Trophoblast cell (in vitro differentiated cells and primary cell): ENCODE results near the gene CD300H.
"Not testable (repeated sequence)": the region's sequence is repeated elsewhere in the genome, so short reads cannot be mapped to it uniquely, and the experiment has no call there.

Experiments used
- DNase-seq, 2 donors: peaks; one replicate each; pipeline ENCODE4 v3.0.0-alpha.2; 2016
- H2AFZ ChIP-seq: 2 replicates; pipeline ENCODE4 v1.6.1; 2013; ENCODE audit warnings: low read length, moderate library complexity, mild to moderate bottlenecking; ENCODE audit not compliant: insufficient read depth, poor library complexity
- H2AK5ac ChIP-seq: 2 replicates; pipeline ENCODE4 v1.6.1; 2013; ENCODE audit warnings: mild to moderate bottlenecking, low read length
- H2BK120ac ChIP-seq: 2 replicates; pipeline ENCODE4 v1.6.1; 2013; ENCODE audit warnings: low read length, mild to moderate bottlenecking, moderate library complexity; ENCODE audit not compliant: insufficient read depth, poor library complexity
- H2BK12ac ChIP-seq: 2 replicates; pipeline ENCODE4 v1.6.1; 2013; ENCODE audit warnings: mild to moderate bottlenecking, low read length, moderate library complexity
- H2BK5ac ChIP-seq: 2 replicates; pipeline ENCODE4 v1.6.1; 2013; ENCODE audit warnings: low read length, low read depth, moderate library complexity, mild to moderate bottlenecking; ENCODE audit not compliant: poor library complexity
- H3K14ac ChIP-seq: 2 replicates; pipeline ENCODE4 v1.6.1; 2013; ENCODE audit warnings: mild to moderate bottlenecking, low read length
- H3K18ac ChIP-seq: 2 replicates; pipeline ENCODE4 v1.6.1; 2013; ENCODE audit warnings: mild to moderate bottlenecking, low read length
- H3K23ac ChIP-seq: 2 replicates; pipeline ENCODE4 v1.6.1; 2013; ENCODE audit warnings: low read length
- H3K27ac ChIP-seq: 2 replicates; pipeline ENCODE4 v1.5.1; 2013; ENCODE audit warnings: low read depth, mild to moderate bottlenecking, inconsistent platforms, low read length, moderate library complexity
- H3K27me3 ChIP-seq: 2 replicates; pipeline ENCODE4 v1.6.1; 2013; ENCODE audit warnings: inconsistent platforms, mild to moderate bottlenecking, low read length, moderate library complexity; ENCODE audit not compliant: insufficient read depth
- H3K36me3 ChIP-seq, 2 experiments: 1 replicate in 1 of 2; 2 replicates in 1 of 2; pipeline ENCODE4 v1.6.1; 2013; ENCODE audit warnings: low read length in 2 of 2, mild to moderate bottlenecking in 2 of 2, moderate library complexity in 1 of 2; ENCODE audit not compliant: insufficient read depth in 2 of 2, control insufficient read depth in 1 of 2
- H3K4ac ChIP-seq: 2 replicates; pipeline ENCODE4 v1.6.1; 2013; ENCODE audit warnings: low read depth, mild to moderate bottlenecking, low read length, moderate library complexity
- H3K4me1 ChIP-seq, 2 experiments: 1 replicate in 1 of 2; 2 replicates in 1 of 2; pipeline ENCODE4 v1.6.1; 2013; ENCODE audit warnings: low read length in 2 of 2, mild to moderate bottlenecking in 2 of 2, moderate library complexity in 1 of 2; ENCODE audit not compliant: insufficient read depth in 2 of 2, control insufficient read depth in 1 of 2
- H3K4me2 ChIP-seq: 2 replicates; pipeline ENCODE4 v1.6.1; 2013; ENCODE audit warnings: inconsistent platforms, mild to moderate bottlenecking, low read length, moderate library complexity
- H3K4me3 ChIP-seq: 2 replicates; pipeline ENCODE4 v1.5.1; 2013; ENCODE audit warnings: mild to moderate bottlenecking, low read depth, low read length, inconsistent platforms
- H3K79me1 ChIP-seq: one replicate; pipeline ENCODE4 v1.6.1; 2013; ENCODE audit warnings: low read length
- H3K79me2 ChIP-seq: 2 replicates; pipeline ENCODE4 v1.6.1; 2013; ENCODE audit warnings: low read length, mild to moderate bottlenecking; ENCODE audit not compliant: control insufficient read depth, insufficient read depth, poor library complexity
- H3K9ac ChIP-seq: 2 replicates; pipeline ENCODE4 v1.6.1; 2013; ENCODE audit warnings: mild to moderate bottlenecking, low read length
- H3K9me3 ChIP-seq: 2 replicates; pipeline ENCODE4 v1.6.1; 2013; ENCODE audit warnings: low read depth, mild to moderate bottlenecking, control low read depth, inconsistent platforms, low read length; ENCODE audit not compliant: insufficient read depth
- H4K12ac ChIP-seq: 2 replicates; pipeline ENCODE4 v1.6.1; 2013; ENCODE audit warnings: low read depth, mild to moderate bottlenecking, low read length, moderate library complexity
- H4K8ac ChIP-seq: 2 replicates; pipeline ENCODE4 v1.6.1; 2013; ENCODE audit warnings: low read depth, mild to moderate bottlenecking, low read length, moderate library complexity
- H4K91ac ChIP-seq: one replicate; pipeline ENCODE4 v1.6.1; 2013; ENCODE audit warnings: low read depth, mild to moderate bottlenecking, low read length, moderate library complexity
- WGBS: extraction: QIAGEN DNeasy Blood & Tissue Kit; methylation state at CpG from one replicate; pipeline ENCODE4 v1.1.7; 2013; ENCODE audit warnings: missing lambda C conversion rate; ENCODE audit not compliant: insufficient read length, insufficient coverage; ENCODE audit errors: extremely low coverage; 5-methylcytosine and 5-hydroxymethylcytosine counted together

The CD300H gene

DNA sequence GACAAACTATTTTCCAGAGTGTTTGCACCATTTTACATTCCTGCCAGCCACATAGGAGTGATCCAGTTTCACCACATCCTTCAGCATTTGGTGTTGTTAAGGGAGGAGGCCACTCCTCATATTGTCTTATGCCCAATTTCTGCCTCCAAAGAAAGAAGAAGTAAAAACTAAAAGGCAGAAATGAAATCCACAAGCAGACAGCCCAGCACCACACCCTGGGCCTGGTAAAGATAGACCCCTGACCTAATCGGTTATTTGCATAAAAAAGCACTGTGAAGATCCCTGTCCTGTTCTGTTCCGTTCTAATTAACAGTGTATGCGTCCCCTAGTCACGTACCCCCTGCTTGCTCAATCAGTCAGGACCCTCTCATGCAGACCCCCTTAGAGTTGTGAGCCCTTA is 8.9 kb downstream of the CD300H start:
- not testable (repeated sequence) for H2AFZ ChIP-seq, H3K9ac ChIP-seq, H3K36me3 ChIP-seq, DNase-seq, H3K9me3 ChIP-seq, H3K23ac ChIP-seq, H3K79me1 ChIP-seq, H2BK120ac ChIP-seq, H3K79me2 ChIP-seq, H3K27ac ChIP-seq, H2BK5ac ChIP-seq, H4K12ac ChIP-seq, H3K27me3 ChIP-seq, H4K8ac ChIP-seq, H3K14ac ChIP-seq, H2AK5ac ChIP-seq, H3K18ac ChIP-seq, H4K91ac ChIP-seq, H2BK12ac ChIP-seq, H3K4ac ChIP-seq, H3K4me3 ChIP-seq, H3K4me1 ChIP-seq, H3K4me2 ChIP-seq
- WGBS = no CpG with 5 or more reads among the region's 4 CpGs

DNA sequence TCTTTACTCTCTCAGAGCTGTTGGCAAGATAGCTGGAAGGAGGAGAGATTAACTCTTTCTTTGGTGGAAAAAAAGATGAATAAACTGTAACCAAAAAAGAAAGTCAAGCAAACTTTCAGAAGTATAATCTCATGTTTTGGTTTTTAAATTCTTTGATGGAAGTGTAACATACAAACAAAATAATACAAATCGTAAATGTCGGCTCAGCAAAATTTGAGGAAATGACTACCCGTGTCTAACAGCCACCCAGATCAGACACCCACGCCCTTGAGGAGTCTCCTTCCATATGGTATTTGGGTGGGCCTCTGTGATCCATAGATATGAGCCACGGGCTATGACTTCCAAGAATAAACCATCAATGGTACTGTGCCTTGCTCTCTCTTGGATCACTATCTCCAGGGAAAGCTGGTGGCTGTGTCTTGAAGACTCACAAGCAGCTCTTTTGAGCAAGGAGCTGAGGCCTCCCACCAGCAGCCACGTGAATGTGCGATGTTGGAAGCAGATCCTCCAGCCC is 11.8 kb downstream of the CD300H start:
- Histone ChIP-seq H3K27ac (no peak overlapping the region), H3K18ac (no peak overlapping the region), H2BK5ac (no peak overlapping the region), H3K23ac (no peak overlapping the region), H3K4ac (no peak overlapping the region), H4K8ac (no peak overlapping the region), H2AFZ (no peak overlapping the region), H3K79me1 (no peaks in the 10 kb centered on the region), H3K4me1 (no peaks in the 10 kb centered on the region), H2BK12ac (no peak overlapping the region), H3K79me2 (no peaks in the 10 kb centered on the region), H2AK5ac (no peak overlapping the region), H4K12ac (no peak overlapping the region), H3K9ac (no peak overlapping the region), H3K27me3 (no peaks in the 10 kb centered on the region), H3K4me2 (no peak overlapping the region), H3K14ac (no peak overlapping the region), H3K9me3 (no peaks in the 10 kb centered on the region), H4K91ac (no peak overlapping the region), H2BK120ac (no peak overlapping the region), H3K4me3 (no peak overlapping the region), H3K36me3 (no peaks in the 10 kb centered on the region)
- no peak for DNase-seq
- no CpG with 5 or more reads among the region's 7 CpGs for WGBS

DNA sequence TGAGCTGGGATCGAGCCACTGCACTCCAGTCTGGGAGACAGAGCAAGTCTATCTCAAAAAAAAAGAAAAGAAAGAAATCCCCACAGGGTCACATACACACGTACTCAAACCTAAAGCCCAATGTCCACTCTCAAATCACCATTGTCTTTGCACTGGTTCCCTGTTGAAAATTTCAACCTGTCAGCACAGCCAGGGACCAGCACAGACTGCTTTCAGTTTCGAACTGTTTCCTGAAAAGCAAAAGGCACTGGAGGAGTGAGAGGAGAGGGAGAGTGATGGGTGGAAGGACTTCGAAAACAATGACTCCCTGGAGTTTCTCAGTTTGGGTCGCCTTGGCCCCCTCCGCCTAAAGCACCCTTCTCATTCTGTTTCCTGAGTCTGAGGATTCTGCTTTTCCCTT is 12.4 kb downstream of the CD300H start:
- Histone ChIP-seq H3K27ac (no peak overlapping the region), H4K8ac (no peak overlapping the region), H3K4me3 (no peak overlapping the region), H2AFZ (no peak overlapping the region), H2AK5ac (no peak overlapping the region), H3K18ac (no peak overlapping the region), H3K36me3 (no peaks in the 10 kb centered on the region), H2BK12ac (no peak overlapping the region), H3K9ac (no peak overlapping the region), H3K23ac (no peak overlapping the region), H2BK5ac (no peak overlapping the region), H3K14ac (no peak overlapping the region), H3K4ac (no peak overlapping the region), H3K79me2 (no peaks in the 10 kb centered on the region), H4K12ac (no peak overlapping the region), H3K9me3 (no peaks in the 10 kb centered on the region), H3K4me1 (no peaks in the 10 kb centered on the region), H3K4me2 (no peak overlapping the region), H3K79me1 (no peaks in the 10 kb centered on the region), H2BK120ac (no peak overlapping the region), H3K27me3 (no peaks in the 10 kb centered on the region), H4K91ac (no peak overlapping the region)
- WGBS = no CpG with 5 or more reads among the region's 6 CpGs
- no peak for DNase-seq

DNA sequence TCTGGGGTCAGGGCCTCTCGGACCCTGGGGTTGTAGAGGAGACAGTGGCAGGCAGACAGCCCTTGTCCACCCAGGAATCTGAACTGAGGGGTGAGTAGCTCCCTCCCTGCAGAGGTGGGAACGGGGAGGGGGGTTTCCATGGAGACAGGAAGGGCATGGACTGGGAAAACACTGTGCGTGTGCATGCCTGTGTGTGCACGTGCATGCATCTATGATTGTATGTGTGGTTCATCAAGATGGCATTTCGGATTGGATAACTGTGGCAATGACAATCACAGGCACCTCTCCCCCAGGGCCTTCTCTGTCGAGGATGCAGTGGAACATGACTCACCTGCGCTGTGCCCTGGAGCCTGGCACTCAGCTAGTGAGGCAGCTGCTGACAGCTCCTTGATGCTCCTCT is 15.3 kb downstream of the CD300H start:
- Histone ChIP-seq H2AK5ac (no peak overlapping the region), H3K4ac (no peak overlapping the region), H3K18ac (no peak overlapping the region), H3K14ac (no peak overlapping the region), H2BK12ac (no peak overlapping the region), H3K4me1 (no peaks in the 10 kb centered on the region), H4K8ac (no peak overlapping the region), H4K12ac (no peak overlapping the region), H2BK5ac (no peak overlapping the region), H3K36me3 (no peaks in the 10 kb centered on the region), H3K4me2 (no peak overlapping the region), H3K23ac (no peak overlapping the region), H3K9me3 (no peaks in the 10 kb centered on the region), H3K4me3 (no peak overlapping the region), H3K9ac (no peak overlapping the region), H3K27me3 (no peaks in the 10 kb centered on the region), H3K27ac (no peak overlapping the region), H3K79me1 (no peaks in the 10 kb centered on the region), H2AFZ (no peak overlapping the region), H4K91ac (no peak overlapping the region), H3K79me2 (no peaks in the 10 kb centered on the region), H2BK120ac (no peak overlapping the region)
- whole genome bisulfite sequencing = no CpG with 5 or more reads among the region's 7 CpGs
- peak; percentile 52 to 76 for DNase-seq
